MG63 (cell line): ENCODE measurements around the gene ARIH1. TPM values are rescaled to one million over a fixed set of nuclear protein-coding genes. Genes with fewer than 3 reads are reported as not detected.
"Not testable (repeated sequence)": the region's sequence is repeated elsewhere in the genome, so short reads cannot be mapped to it uniquely, and the experiment has no call there.

ENCODE experiments used
- DNase-seq: peaks from one replicate; pipeline ENCODE4 v3.0.0-alpha.2; 2020
- H3K27me3 ChIP-seq: fragments of 250-450 bp; sonication (Bioruptor Pico); 2 replicates; pipeline ENCODE4 v1.5.1; 2020; ENCODE audit warnings: mild to moderate bottlenecking, moderate library complexity
- H3K36me3 ChIP-seq: fragments of 250-450 bp; sonication (Bioruptor Pico); 2 replicates; pipeline ENCODE4 v1.5.1; 2020; ENCODE audit warnings: mild to moderate bottlenecking, moderate library complexity
- H3K4me3 ChIP-seq: fragments of 250-450 bp; sonication (Bioruptor Pico); 2 replicates; pipeline ENCODE4 v1.5.1; 2020; ENCODE audit warnings: mild to moderate bottlenecking, moderate library complexity
- H3K9me3 ChIP-seq: fragments of 250-450 bp; sonication (Bioruptor Pico); 2 replicates; pipeline ENCODE4 v1.5.1; 2020; ENCODE audit warnings: mild to moderate bottlenecking, moderate library complexity
- total RNA-seq: library from RNA; depleted of rRNA; stranded (reverse); fragments of >200 nt; shearing (Covaris generic); gene quantifications from 2 replicates; pipeline ENCODE4 v1.2.3, GENCODE V29; 2014; ENCODE audit warnings: low replicate concordance

The ARIH1 gene
- total RNA-seq, 1 experiment from 2014 or later, result 62.6 TPM

- no peaks in the 10 kb centered on the region for H3K27me3 ChIP-seq
- no peaks in the 10 kb centered on the region for H3K9me3 ChIP-seq
- H3K4me3 ChIP-seq, result no peak overlapping the region
- DNase-seq, result no peak
- no peaks in the 10 kb centered on the region for H3K36me3 ChIP-seq
Observed at GRCh38 chr15:72609862-72610261, 135.7 kb downstream of the ARIH1 start.

DNA sequence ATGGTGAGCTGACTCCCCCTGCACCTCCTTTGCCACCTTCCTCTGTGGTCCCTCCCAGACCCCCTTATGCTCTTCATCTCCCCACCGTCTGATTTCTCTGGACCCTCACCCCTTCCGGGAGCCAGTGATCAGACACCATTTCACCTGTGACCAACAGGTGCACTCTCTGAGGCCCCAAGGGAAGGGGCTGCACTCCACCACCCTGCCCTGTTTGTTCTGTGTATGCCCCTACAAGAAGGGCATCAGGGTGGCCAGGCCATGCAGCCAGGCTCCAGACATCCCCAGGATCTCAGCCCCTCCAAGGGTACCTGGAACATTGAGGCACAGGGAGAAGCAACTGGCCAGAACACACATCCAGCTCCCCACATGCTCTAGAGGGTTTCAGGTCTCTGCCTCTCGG lies 138.2 kb downstream of the ARIH1 start:
- H3K27me3 ChIP-seq, H3K4me3 ChIP-seq: not testable (repeated sequence)

GRCh38 chr15:72614810-72615532 lies 140.8 kb downstream of the ARIH1 start:
- no peaks in the 10 kb centered on the region for H3K36me3 ChIP-seq
- no peak for DNase-seq

More for the DNA sequence above, 138.2 kb downstream of the ARIH1 start:
- DNase-seq, H3K9me3 ChIP-seq, H3K36me3 ChIP-seq: not testable (repeated sequence)

DNA sequence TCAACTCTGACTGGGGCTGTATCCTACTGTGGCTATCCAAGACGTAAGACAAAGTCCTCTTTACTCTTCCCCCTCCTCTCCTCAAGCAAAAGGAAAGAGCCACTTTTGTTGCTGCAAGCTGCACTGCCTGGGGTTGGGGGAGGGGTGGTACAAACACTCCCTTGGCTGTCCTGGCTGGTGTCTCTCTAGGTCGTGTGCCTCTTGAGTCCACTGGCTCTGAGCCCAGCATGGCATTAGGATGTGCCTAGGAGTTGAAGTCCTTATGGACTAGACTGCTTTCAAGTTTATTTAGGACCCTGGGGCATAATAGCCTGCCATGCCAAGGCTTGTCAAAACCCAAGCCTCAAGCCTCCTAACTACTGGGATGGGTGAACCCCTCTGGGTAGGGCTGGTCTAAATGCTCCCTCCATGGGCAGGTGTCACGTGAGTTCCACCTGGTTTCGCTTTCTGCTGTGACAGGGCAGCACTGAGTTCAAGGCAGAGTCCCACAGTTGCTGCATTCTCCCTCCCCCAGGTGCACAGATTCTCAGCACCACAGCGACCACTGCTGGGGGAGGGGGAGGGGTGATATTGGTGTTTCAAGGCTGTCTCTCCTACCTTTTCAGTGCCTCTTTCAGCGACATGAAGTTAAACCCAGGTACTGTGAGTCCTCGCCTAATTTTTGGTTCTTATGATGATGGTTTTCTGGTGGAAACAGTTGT lies 141.6 kb downstream of the ARIH1 start:
- not testable (repeated sequence) for H3K9me3 ChIP-seq, DNase-seq, H3K36me3 ChIP-seq, H3K4me3 ChIP-seq, H3K27me3 ChIP-seq

More at GRCh38 chr15:72614810-72615532, 140.8 kb downstream of the ARIH1 start:
- no peaks in the 10 kb centered on the region for H3K27me3 ChIP-seq
- no peaks in the 10 kb centered on the region for H3K9me3 ChIP-seq
- no peak overlapping the region for H3K4me3 ChIP-seq

DNA sequence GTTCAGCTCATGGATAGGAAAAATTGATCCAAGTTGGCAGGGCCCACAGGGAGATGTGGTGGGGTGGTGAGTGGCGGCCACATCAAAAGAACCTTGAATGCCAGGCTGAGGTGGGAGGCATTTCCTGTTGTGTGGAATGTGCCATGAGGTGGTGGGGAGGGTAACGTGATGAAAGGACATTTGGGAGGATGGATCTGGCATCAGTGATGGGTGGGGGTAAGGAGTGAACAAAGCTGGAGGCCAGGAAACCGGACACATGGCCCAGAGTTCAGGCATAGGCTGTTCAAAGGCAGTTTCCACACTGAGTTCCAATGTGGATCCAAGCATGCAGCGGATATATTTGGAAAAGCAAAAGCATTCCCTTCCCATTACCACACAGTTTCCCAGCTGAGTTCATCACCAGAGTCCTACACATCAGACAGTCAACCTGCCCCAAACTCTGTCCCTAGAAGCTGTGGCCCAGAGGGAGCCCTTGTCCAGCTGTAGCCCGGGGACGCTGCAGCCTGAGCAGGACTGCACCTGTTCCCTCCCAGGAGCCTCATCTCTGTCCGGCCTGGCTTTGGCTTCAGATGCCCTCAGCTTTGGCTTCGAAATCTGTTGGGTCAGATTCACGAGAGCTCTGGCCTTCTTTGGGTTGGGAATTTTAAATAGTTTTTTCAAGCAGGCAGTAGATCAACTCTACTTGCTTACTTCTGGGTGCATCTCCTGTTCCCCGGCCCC lies 142.5 kb downstream of the ARIH1 start:
- Histone ChIP-seq H3K9me3 (no peaks in the 10 kb centered on the region), H3K4me3 (no peak overlapping the region)
- DNase-seq, result no peak

GRCh38 chr15:72623854-72624253 lies 149.7 kb downstream of the ARIH1 start:
- not testable (repeated sequence) for H3K4me3 ChIP-seq, DNase-seq, H3K27me3 ChIP-seq, H3K36me3 ChIP-seq, H3K9me3 ChIP-seq

More for the DNA sequence above, 142.5 kb downstream of the ARIH1 start:
- no peaks in the 10 kb centered on the region for H3K36me3 ChIP-seq
- no peaks in the 10 kb centered on the region for H3K27me3 ChIP-seq

- not testable (repeated sequence) for DNase-seq, H3K9me3 ChIP-seq, H3K27me3 ChIP-seq, H3K36me3 ChIP-seq, H3K4me3 ChIP-seq
Observed at GRCh38 chr15:72626153-72626552, 152.0 kb downstream of the ARIH1 start.

DNA sequence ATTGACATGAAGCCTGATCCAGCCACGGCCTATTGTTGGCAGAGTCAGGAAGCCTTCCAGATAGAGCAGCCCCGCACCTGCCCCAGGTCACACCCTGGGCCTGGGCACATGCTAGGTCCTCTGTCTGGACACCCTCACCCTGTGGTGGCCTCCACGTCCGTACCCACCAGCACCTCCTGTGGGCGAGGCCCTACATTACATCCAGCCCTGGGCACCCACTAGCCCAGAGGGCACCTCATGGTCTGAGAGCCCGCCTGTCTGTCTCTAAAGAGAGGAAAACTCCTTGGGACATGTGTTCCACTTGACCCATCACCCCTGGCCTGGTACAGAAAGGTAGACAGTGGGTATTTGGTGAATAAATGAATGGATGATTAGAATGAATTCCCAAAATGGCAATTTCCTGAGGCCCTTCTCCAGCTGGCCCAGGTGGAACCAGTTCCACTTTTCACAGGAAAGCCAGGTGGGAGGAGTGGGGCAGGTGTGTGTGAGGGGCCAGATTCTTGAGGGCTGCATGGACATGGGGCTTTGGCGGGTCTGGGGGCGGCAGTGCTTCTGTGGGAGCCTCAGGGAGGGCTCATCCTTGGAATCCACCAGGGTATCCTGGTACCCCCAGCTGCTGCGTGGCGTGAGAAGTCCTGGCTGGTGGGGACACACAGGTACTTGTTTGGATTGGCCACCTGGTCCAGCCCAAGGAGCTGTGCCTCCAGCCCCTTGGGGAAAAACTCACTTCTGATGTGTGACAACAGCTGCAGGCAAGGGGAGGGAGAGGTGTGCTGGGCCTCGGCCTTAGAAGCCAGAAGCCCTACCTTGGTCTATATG lies 154.3 kb downstream of the ARIH1 start:
- H3K36me3 ChIP-seq, H3K9me3 ChIP-seq, H3K27me3 ChIP-seq, H3K4me3 ChIP-seq, DNase-seq: not testable (repeated sequence)

GRCh38 chr15:72629068-72629570 lies 155.0 kb downstream of the ARIH1 start:
- DNase-seq, H3K4me3 ChIP-seq, H3K36me3 ChIP-seq, H3K9me3 ChIP-seq, H3K27me3 ChIP-seq: not testable (repeated sequence)

- not testable (repeated sequence) for H3K27me3 ChIP-seq, H3K36me3 ChIP-seq, H3K9me3 ChIP-seq
- H3K4me3 ChIP-seq, result peak overlapping the region; percentile 29
- DNase-seq, result peak; percentile 87
Observed at GRCh38 chr15:72636519-72637282, 162.6 kb downstream of the ARIH1 start.

DNA sequence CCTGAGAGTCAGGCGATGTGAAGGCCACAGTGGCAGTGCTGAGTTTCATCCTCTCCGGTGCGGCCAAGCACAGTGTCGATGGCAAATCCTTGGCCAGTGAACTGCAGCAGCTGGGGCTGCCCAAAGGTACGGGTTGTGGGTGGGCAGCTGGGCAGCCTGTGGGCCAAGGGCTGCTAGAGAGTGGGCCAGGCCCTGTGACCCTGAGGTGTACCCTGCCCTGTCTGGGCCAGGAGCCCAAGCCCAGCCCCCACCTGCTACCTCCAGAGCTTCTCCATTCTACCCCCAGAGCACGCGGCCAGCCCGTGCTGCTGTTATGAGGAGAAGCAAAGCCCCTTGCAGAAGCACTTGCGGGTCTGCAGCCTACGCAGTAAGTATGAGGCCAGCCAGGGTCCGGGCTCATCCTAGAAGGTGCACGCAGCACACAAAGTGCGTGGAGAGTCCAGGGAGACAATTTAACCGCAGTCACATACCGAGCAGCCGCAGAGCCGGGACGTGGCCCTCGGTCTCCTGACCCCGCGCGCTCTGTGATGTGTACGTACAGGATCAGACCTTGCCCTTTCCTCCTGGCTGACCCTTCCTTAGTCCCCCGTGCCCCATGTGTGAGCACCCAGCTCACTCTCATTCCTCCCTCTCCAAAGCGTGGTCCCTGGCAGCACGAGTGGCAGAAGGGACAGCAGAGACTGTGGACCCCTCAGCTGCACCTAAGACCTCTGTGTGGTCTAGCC lies 165.8 kb downstream of the ARIH1 start:
- H3K4me3 ChIP-seq, H3K9me3 ChIP-seq, DNase-seq, H3K36me3 ChIP-seq, H3K27me3 ChIP-seq: not testable (repeated sequence)

- H3K27me3 ChIP-seq, H3K9me3 ChIP-seq, H3K4me3 ChIP-seq, DNase-seq, H3K36me3 ChIP-seq: not testable (repeated sequence)
Observed at GRCh38 chr15:72642271-72642670, 168.1 kb downstream of the ARIH1 start.

DNA sequence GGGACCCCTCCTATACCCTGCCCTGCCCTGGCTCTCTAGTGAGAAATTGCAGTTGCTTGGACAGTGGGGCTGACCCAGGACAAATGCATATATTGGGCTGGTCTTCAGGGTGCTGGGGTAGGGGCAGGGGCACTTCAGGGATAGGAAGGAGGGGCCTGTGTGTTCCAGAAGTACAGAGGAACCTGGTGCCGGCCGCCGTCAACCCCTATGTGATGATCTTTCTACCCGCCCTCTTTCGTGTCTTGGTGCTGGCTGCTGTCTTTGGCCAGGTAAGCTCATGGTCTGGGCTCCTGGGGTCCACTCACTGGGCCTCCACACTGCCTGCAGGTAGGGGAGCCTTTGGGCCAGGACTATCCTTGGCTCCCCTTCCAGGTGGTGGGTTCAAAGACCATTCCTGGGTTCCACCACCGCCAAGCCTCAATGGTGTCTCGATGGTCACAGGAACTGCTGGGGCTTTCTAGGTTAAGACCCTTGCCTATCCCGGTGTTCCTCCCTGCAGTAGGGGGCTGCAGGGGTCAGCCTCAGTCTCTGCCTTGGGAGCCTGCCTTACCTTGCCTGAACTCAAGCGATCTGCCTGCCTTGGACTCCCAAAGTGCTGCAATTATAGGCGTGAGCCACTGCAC lies 174.6 kb downstream of the ARIH1 start:
- H3K9me3 ChIP-seq, H3K27me3 ChIP-seq, H3K36me3 ChIP-seq, H3K4me3 ChIP-seq, DNase-seq: not testable (repeated sequence)
